HCT116 (cell line): ENCODE measurements around the gene CELF4. TPM values are rescaled to one million over a fixed set of nuclear protein-coding genes. Genes with fewer than 3 reads are reported as not detected.

ENCODE experiments used
- ATAC-seq: fragments of 200-7000 bp; cut with Tn5 transposase; 2 replicates; pipeline ENCODE4 v1.9.1; 2020; ENCODE audit warnings: mild to moderate bottlenecking, moderate library complexity
- BruUV-seq: library from RNA; stranded (reverse); fragments of 400-500 nt; replicated peaks from 2 replicates; lab custom pipeline; 2021; lab: Mats Ljungman, UMichigan
- CTCF ChIA-PET: fragments of 300-600 bp; sonication (Branson Sonifier 250); formaldehyde crosslinking; loops from one replicate; lab custom pipeline; 2021; ENCODE audit warnings: antibody characterized with exemption; lab: Charles Lee
- POLR2A ChIA-PET: fragments of 300-600, 350-600 bp; sonication (Branson Sonifier 250); formaldehyde crosslinking; loops from one replicate; lab custom pipeline; 2021; ENCODE audit warnings: antibody characterized with exemption; lab: Charles Lee
- RAD21 ChIA-PET, 2 experiments: fragments of 300-600 bp; sonication (Branson Sonifier 250); formaldehyde crosslinking; loops; one replicate each; lab custom pipeline; 2023; ENCODE audit warnings: low total read pairs in 2 of 2; ENCODE audit not compliant: uncharacterized antibody in 2 of 2, unreplicated experiment in 2 of 2, low non-redundant PET in 1 of 2; lab: Charles Lee
- DNase-seq: peaks from one replicate; pipeline ENCODE4 v3.0.0-alpha.2; 2010; ENCODE audit warnings: low read depth, low spot score
- H2AFZ ChIP-seq: fragments of 200-600 bp; shearing (Covaris generic), sonication (generic); 2 replicates; pipeline ENCODE4 v1.6.1; 2017; ENCODE audit warnings: low read depth, mixed run types, mixed read lengths, antibody characterized with exemption, low read length; ENCODE audit not compliant: poor library complexity, severe bottlenecking
- H3K27ac ChIP-seq: 2 replicates; pipeline ENCODE4 v1.5.1; 2012; ENCODE audit warnings: low read depth, low read length
- H3K27me3 ChIP-seq: fragments of 200-600 bp; sonication (generic); 2 replicates; pipeline ENCODE4 v1.6.1; 2016; ENCODE audit warnings: mixed run types, low read length, mixed read lengths; ENCODE audit not compliant: insufficient read depth
- H3K36me3 ChIP-seq, 2 experiments: fragments of 200-500 bp in 1 of 2; fragments of 200-600 bp in 1 of 2; sonication (Bioruptor generic) in 1 of 2; sonication (generic) in 1 of 2; 2 replicates each; pipeline versions ENCODE4 v1.5.1 to v1.6.1; 2014 to 2016; ENCODE audit warnings: low read length in 2 of 2, inconsistent platforms in 1 of 2, mixed read lengths in 1 of 2, mixed run types in 1 of 2; ENCODE audit not compliant: insufficient read depth in 2 of 2, control insufficient read depth in 1 of 2
- H3K4me1 ChIP-seq, 2 experiments: fragments of 200-600 bp in 1 of 2; sonication (generic) in 1 of 2; 2 replicates each; pipeline versions ENCODE4 v1.5.1 to v1.6.1; 2012 to 2017; ENCODE audit warnings: low read length in 2 of 2, inconsistent platforms in 1 of 2, mild to moderate bottlenecking in 1 of 2, mixed read lengths in 1 of 2, mixed run types in 1 of 2, moderate library complexity in 1 of 2; ENCODE audit not compliant: insufficient read depth in 2 of 2, control insufficient read depth in 1 of 2
- H3K4me2 ChIP-seq: fragments of 200-600 bp; sonication (generic); 2 replicates; pipeline ENCODE4 v1.6.1; 2017; ENCODE audit warnings: mixed run types, low read length, mixed read lengths
- H3K4me3 ChIP-seq, 2 experiments: fragments of 200-600 bp in 1 of 2; sonication (generic) in 1 of 2; replicated peaks in 1 of 2; 2 replicates each; pipeline ENCODE4 v1.5.1; 2011 to 2016; ENCODE audit warnings: low read length in 2 of 2, control low read depth in 1 of 2, low read depth in 1 of 2, mild to moderate bottlenecking in 1 of 2, mixed read lengths in 1 of 2, mixed run types in 1 of 2
- H3K79me2 ChIP-seq: fragments of 200-600 bp; sonication (generic); 2 replicates; pipeline ENCODE4 v1.6.1; 2017; ENCODE audit warnings: mild to moderate bottlenecking, mixed run types, low read length, moderate library complexity, mixed read lengths; ENCODE audit not compliant: insufficient read depth
- H3K9ac ChIP-seq: fragments of 200-600 bp; sonication (generic); 2 replicates; pipeline ENCODE4 v1.6.1; 2016; ENCODE audit warnings: low read length, mixed read lengths
- H3K9me2 ChIP-seq: fragments of 200-600 bp; sonication (generic), shearing (Covaris generic); 2 replicates; pipeline ENCODE4 v1.6.1; 2017; ENCODE audit warnings: mixed run types, mild to moderate bottlenecking, moderate library complexity; ENCODE audit not compliant: insufficient read depth
- H3K9me3 ChIP-seq, 2 experiments: fragments of 200-500 bp in 1 of 2; fragments of 200-600 bp in 1 of 2; sonication (Bioruptor generic) in 1 of 2; sonication (generic) in 1 of 2; 2 replicates each; pipeline ENCODE4 v1.6.1; 2014 to 2017; ENCODE audit warnings: low read length in 2 of 2, mixed read lengths in 2 of 2, inconsistent platforms in 1 of 2, low read depth in 1 of 2, mild to moderate bottlenecking in 1 of 2, mixed run types in 1 of 2, moderate library complexity in 1 of 2; ENCODE audit not compliant: control insufficient read depth in 1 of 2, insufficient read depth in 1 of 2
- H4K20me1 ChIP-seq: fragments of 200-600 bp; sonication (generic), shearing (Covaris generic); 2 replicates; pipeline ENCODE4 v1.6.1; 2017; ENCODE audit warnings: mixed run types, mild to moderate bottlenecking, moderate library complexity; ENCODE audit not compliant: insufficient read depth
- EGR1 ChIP-seq: IDR thresholded peaks from 2 replicates; pipeline ENCODE4 v1.6.1; 2012; ENCODE audit warnings: low read depth
- ELF1 ChIP-seq: IDR thresholded peaks from 2 replicates; pipeline ENCODE4 v1.6.1; 2012; ENCODE audit warnings: low read depth, borderline replicate concordance
- EZH2phosphoT487 ChIP-seq: fragments of 200-600 bp; IDR thresholded peaks from 2 replicates; pipeline ENCODE4 v1.6.1; 2018; ENCODE audit warnings: antibody characterized with exemption, borderline replicate concordance
- JUND ChIP-seq: IDR thresholded peaks from 2 replicates; pipeline ENCODE4 v1.6.1; 2012
- POLR2A ChIP-seq: IDR thresholded peaks from 2 replicates; pipeline ENCODE4 v1.7.0; 2011; ENCODE audit warnings: borderline replicate concordance; ENCODE audit not compliant: insufficient read depth, insufficient read length; ENCODE audit errors: extremely low read depth
- POLR2AphosphoS5 ChIP-seq: IDR thresholded peaks from 2 replicates; pipeline ENCODE4 v1.6.1; 2011; ENCODE audit warnings: mild to moderate bottlenecking, low read depth, low read length, moderate library complexity
- SP1 ChIP-seq: IDR thresholded peaks from 2 replicates; pipeline ENCODE4 v1.6.1; 2012; ENCODE audit warnings: low read depth
- intact Hi-C: fragments of 100-400 bp; cut with micrococcal nuclease; formaldehyde crosslinking; loops from 2 replicates; pipeline ENCODE4 v1.10.0; 2022
- total RNA-seq: library from RNA; stranded (reverse); gene quantifications from one replicate; pipeline ENCODE4 v1.2.1, GENCODE V29; 2021; ENCODE audit not compliant: unreplicated experiment
- TF ChIP-seq, protein P1 (sequence below): IDR thresholded peaks from 2 replicates; pipeline ENCODE4 v1.6.1; 2012; ENCODE audit warnings: low read depth
- TF ChIP-seq, protein P2 (sequence below): IDR thresholded peaks from 2 replicates; pipeline ENCODE4 v1.6.1; 2011; ENCODE audit warnings: mild to moderate bottlenecking, low read length, moderate library complexity; ENCODE audit not compliant: insufficient replicate concordance; ENCODE audit errors: extremely low read depth

The CELF4 gene
- total RNA-seq, 1 experiment from 2014 or later, result not detected

DNA sequence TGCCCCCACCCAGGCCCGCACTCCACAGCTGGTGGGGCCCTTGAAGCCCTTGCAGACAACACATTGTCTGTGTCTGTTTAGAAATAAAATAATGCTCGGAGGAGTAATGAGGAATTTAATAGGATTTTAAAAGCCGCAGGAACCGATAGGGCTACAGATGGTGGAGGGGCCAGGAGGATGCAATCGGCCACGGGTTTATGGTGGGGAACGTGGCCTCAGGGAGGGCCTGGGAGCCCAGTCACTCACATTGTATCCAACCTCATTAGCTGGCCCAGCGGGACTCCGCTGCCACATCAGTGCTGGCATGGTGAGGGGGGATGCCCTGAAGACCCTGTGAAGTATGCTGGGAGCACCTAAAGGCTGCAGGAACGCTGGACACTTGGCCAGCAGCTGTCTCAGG lies 252.0 kb downstream of the CELF4 start:
- H3K36me3 ChIP-seq, result no peaks in the 10 kb centered on the region
- no peak for TF ChIP-seq POLR2AphosphoS5
- TF ChIP-seq JUND, result no peak
- no peak for TF ChIP-seq SP1
- TF ChIP-seq, protein P1, sequence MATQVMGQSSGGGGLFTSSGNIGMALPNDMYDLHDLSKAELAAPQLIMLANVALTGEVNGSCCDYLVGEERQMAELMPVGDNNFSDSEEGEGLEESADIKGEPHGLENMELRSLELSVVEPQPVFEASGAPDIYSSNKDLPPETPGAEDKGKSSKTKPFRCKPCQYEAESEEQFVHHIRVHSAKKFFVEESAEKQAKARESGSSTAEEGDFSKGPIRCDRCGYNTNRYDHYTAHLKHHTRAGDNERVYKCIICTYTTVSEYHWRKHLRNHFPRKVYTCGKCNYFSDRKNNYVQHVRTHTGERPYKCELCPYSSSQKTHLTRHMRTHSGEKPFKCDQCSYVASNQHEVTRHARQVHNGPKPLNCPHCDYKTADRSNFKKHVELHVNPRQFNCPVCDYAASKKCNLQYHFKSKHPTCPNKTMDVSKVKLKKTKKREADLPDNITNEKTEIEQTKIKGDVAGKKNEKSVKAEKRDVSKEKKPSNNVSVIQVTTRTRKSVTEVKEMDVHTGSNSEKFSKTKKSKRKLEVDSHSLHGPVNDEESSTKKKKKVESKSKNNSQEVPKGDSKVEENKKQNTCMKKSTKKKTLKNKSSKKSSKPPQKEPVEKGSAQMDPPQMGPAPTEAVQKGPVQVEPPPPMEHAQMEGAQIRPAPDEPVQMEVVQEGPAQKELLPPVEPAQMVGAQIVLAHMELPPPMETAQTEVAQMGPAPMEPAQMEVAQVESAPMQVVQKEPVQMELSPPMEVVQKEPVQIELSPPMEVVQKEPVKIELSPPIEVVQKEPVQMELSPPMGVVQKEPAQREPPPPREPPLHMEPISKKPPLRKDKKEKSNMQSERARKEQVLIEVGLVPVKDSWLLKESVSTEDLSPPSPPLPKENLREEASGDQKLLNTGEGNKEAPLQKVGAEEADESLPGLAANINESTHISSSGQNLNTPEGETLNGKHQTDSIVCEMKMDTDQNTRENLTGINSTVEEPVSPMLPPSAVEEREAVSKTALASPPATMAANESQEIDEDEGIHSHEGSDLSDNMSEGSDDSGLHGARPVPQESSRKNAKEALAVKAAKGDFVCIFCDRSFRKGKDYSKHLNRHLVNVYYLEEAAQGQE, result no peak
- TF ChIP-seq, protein P2, sequence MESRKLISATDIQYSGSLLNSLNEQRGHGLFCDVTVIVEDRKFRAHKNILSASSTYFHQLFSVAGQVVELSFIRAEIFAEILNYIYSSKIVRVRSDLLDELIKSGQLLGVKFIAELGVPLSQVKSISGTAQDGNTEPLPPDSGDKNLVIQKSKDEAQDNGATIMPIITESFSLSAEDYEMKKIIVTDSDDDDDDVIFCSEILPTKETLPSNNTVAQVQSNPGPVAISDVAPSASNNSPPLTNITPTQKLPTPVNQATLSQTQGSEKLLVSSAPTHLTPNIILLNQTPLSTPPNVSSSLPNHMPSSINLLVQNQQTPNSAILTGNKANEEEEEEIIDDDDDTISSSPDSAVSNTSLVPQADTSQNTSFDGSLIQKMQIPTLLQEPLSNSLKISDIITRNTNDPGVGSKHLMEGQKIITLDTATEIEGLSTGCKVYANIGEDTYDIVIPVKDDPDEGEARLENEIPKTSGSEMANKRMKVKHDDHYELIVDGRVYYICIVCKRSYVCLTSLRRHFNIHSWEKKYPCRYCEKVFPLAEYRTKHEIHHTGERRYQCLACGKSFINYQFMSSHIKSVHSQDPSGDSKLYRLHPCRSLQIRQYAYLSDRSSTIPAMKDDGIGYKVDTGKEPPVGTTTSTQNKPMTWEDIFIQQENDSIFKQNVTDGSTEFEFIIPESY, result no peak
- no peak for TF ChIP-seq EGR1
- no peak for TF ChIP-seq POLR2A
- TF ChIP-seq EZH2phosphoT487, result no peak
- TF ChIP-seq ELF1, result no peak
- ChIA-PET RAD21 (interaction anchor here in 1 of 2 experiments (0.6 kb wide), 1 partner anchor 101 kb away, joined by 3 read pairs; no protein-coding TSS in a partner anchor), POLR2A (no interaction called here), CTCF (no interaction called here)
- ATAC-seq (no peak), DNase-seq (no peak)
- no peak overlapping the region for H3K4me3 ChIP-seq
- H3K9me2 ChIP-seq, result no peaks in the 10 kb centered on the region
- no peaks in the 10 kb centered on the region for H3K79me2 ChIP-seq
- H3K27me3 ChIP-seq, result no peaks in the 10 kb centered on the region
- intact Hi-C loops, result no loop called here
- no peaks in the 10 kb centered on the region for H3K9me3 ChIP-seq
- no peaks in the 10 kb centered on the region for H3K4me1 ChIP-seq
- no TSS peak for BruUV-seq
- H4K20me1 ChIP-seq, result no peaks in the 10 kb centered on the region
- no peak overlapping the region for H2AFZ ChIP-seq
- no peak overlapping the region for H3K9ac ChIP-seq
- H3K4me2 ChIP-seq, result no peak overlapping the region
- no peak overlapping the region for H3K27ac ChIP-seq
